ENCODE results near the gene IL1R1.

IL1R1 gene

GRCh38 chr2:102159295-102159694, 16.7 kb downstream of the IL1R1 start:
- Histone ChIP-seq H3K79me2 (ENCODE audit: insufficient read depth, low read length) (no peaks in the 10 kb centered on the region), H3K4me1 (ENCODE audit: insufficient read depth, low read length, severe bottlenecking) (no peaks in the 10 kb centered on the region), H3F3A (ENCODE audit: insufficient read depth, low read length) (no peaks in the 10 kb centered on the region)

GRCh38 chr2:102166189-102166845, 23.8 kb downstream of the IL1R1 start:
- H3K9ac ChIP-seq (ENCODE audit: low read length), result no peak overlapping the region
- no peaks in the 10 kb centered on the region for H3K9me2 ChIP-seq (ENCODE audit: low read depth, low read length)
- no peaks in the 10 kb centered on the region for H3K27me3 ChIP-seq (ENCODE audit: insufficient read depth, low read length)
- no peaks in the 10 kb centered on the region for H3K9me3 ChIP-seq (ENCODE audit: low read length)
- H3K79me2 ChIP-seq (ENCODE audit: insufficient read depth, low read length), result no peaks in the 10 kb centered on the region
- no peaks in the 10 kb centered on the region for H4K20me1 ChIP-seq (ENCODE audit: insufficient read depth, low read length)
- no peak for TF ChIP-seq CTCF (IDR thresholded peaks at IDR 0.05; ENCODE audit: low read length)
- TF ChIP-seq EZH2 (IDR thresholded peaks at IDR 0.05; ENCODE audit: borderline replicate concordance, low read length), result no peak
- no peak overlapping the region for H2AFZ ChIP-seq (ENCODE audit: low read length)
- no peak overlapping the region for H3K4me2 ChIP-seq (ENCODE audit: low read length)
- H3K4me3 ChIP-seq (ENCODE audit: low read depth, low read length, poor library complexity, severe bottlenecking), result no peak overlapping the region
- H3K36me3 ChIP-seq (ENCODE audit: insufficient read depth, low read length), result no peaks in the 10 kb centered on the region
- H3K4me1 ChIP-seq (ENCODE audit: insufficient read depth, low read length, severe bottlenecking), result no peaks in the 10 kb centered on the region
- no peak overlapping the region for H3K27ac ChIP-seq (ENCODE audit: low read depth, low read length, poor library complexity, severe bottlenecking)
- no peaks in the 10 kb centered on the region for H3F3A ChIP-seq (ENCODE audit: insufficient read depth, low read length)

More at GRCh38 chr2:102159295-102159694, 16.7 kb downstream of the IL1R1 start:
- Histone ChIP-seq H3K4me3 (ENCODE audit: low read depth, low read length, poor library complexity, severe bottlenecking) (no peak overlapping the region), H3K27ac (ENCODE audit: low read depth, low read length, poor library complexity, severe bottlenecking) (no peak overlapping the region), H3K9me2 (ENCODE audit: low read depth, low read length) (no peaks in the 10 kb centered on the region), H2AFZ (ENCODE audit: low read length) (no peak overlapping the region), H3K9me3 (ENCODE audit: low read length) (no peaks in the 10 kb centered on the region), H3K27me3 (ENCODE audit: insufficient read depth, low read length) (no peaks in the 10 kb centered on the region), H3K9ac (ENCODE audit: low read length) (no peak overlapping the region), H3K36me3 (ENCODE audit: insufficient read depth, low read length) (no peaks in the 10 kb centered on the region), H3K4me2 (ENCODE audit: low read length) (no peak overlapping the region), H4K20me1 (ENCODE audit: insufficient read depth, low read length) (no peaks in the 10 kb centered on the region)
- TF ChIP-seq CTCF (IDR thresholded peaks at IDR 0.05; ENCODE audit: low read length), result no peak
- no peak for TF ChIP-seq EZH2 (IDR thresholded peaks at IDR 0.05; ENCODE audit: borderline replicate concordance, low read length)

GRCh38 chr2:102168026-102168771, 25.7 kb downstream of the IL1R1 start:
- H3K27ac ChIP-seq (ENCODE audit: low read depth, low read length, poor library complexity, severe bottlenecking), result no peak overlapping the region
- H3F3A ChIP-seq (ENCODE audit: insufficient read depth, low read length), result no peaks in the 10 kb centered on the region
- H3K36me3 ChIP-seq (ENCODE audit: insufficient read depth, low read length), result no peaks in the 10 kb centered on the region
- H3K9ac ChIP-seq (ENCODE audit: low read length), result no peak overlapping the region
- no peaks in the 10 kb centered on the region for H3K9me2 ChIP-seq (ENCODE audit: low read depth, low read length)
- TF ChIP-seq CTCF (IDR thresholded peaks at IDR 0.05; ENCODE audit: low read length), result no peak
- no peak for TF ChIP-seq EZH2 (IDR thresholded peaks at IDR 0.05; ENCODE audit: borderline replicate concordance, low read length)
- H3K79me2 ChIP-seq (ENCODE audit: insufficient read depth, low read length), result no peaks in the 10 kb centered on the region
- H3K4me3 ChIP-seq (ENCODE audit: low read depth, low read length, poor library complexity, severe bottlenecking), result no peak overlapping the region
- H3K27me3 ChIP-seq (ENCODE audit: insufficient read depth, low read length), result no peaks in the 10 kb centered on the region
- no peak overlapping the region for H2AFZ ChIP-seq (ENCODE audit: low read length)
- no peaks in the 10 kb centered on the region for H4K20me1 ChIP-seq (ENCODE audit: insufficient read depth, low read length)
- no peaks in the 10 kb centered on the region for H3K9me3 ChIP-seq (ENCODE audit: low read length)
- H3K4me2 ChIP-seq (ENCODE audit: low read length), result no peak overlapping the region
- H3K4me1 ChIP-seq (ENCODE audit: insufficient read depth, low read length, severe bottlenecking), result no peaks in the 10 kb centered on the region

Measured in OCI-LY1 (cell line).